HG02840 (cell line): Measurements from ENCODE around the gene MED8.

ENCODE experiments used
- ATAC-seq: cut with Tn5 transposase; IDR thresholded peaks from one replicate; pipeline ENCODE4 v1.9.1; 2021; ENCODE audit warnings: mild to moderate bottlenecking, moderate library complexity, moderate number of reproducible peaks; ENCODE audit not compliant: unreplicated experiment, low FRiP score

MED8 gene

GRCh38 chr1:43389326-43390313 is at the start of gene MED8, which contains the start of gene SZT2:
Gene MED8, minus strand, starts transcription at chr1:43389800. Its CDS starts 36 bp downstream, at chr1:43389764.
Gene SZT2, plus strand, starts transcription at chr1:43389899. Its CDS starts 70 bp downstream, at chr1:43389969.
- peak; percentile 83 for ATAC-seq

- ATAC-seq, result no peak
Measured at GRCh38 chr1:43438953-43439581, 49.5 kb upstream of the MED8 start.

- no peak for ATAC-seq
Measured at GRCh38 chr1:43438576-43438952, 49.0 kb upstream of the MED8 start.

- ATAC-seq, result no peak
Measured at GRCh38 chr1:43438006-43438405, 48.4 kb upstream of the MED8 start.

- ATAC-seq, result no peak
Measured at GRCh38 chr1:43437031-43437973, 47.7 kb upstream of the MED8 start.

GRCh38 chr1:43436371-43436770 is 46.8 kb upstream of the MED8 start:
- ATAC-seq, result no peak

- ATAC-seq, result no peak
Measured at GRCh38 chr1:43435146-43436145, 45.8 kb upstream of the MED8 start.

GRCh38 chr1:43434256-43434655 is 44.7 kb upstream of the MED8 start:
- no peak for ATAC-seq

- ATAC-seq, result no peak
Measured at GRCh38 chr1:43432907-43433306, 43.3 kb upstream of the MED8 start.

GRCh38 chr1:43432171-43432860 is 42.7 kb upstream of the MED8 start:
- no peak for ATAC-seq

- no peak for ATAC-seq
Measured at GRCh38 chr1:43431676-43432075, 42.1 kb upstream of the MED8 start.

- no peak for ATAC-seq
Measured at GRCh38 chr1:43430831-43431230, 41.2 kb upstream of the MED8 start.

- no peak for ATAC-seq
Measured at GRCh38 chr1:43427941-43428340, 38.3 kb upstream of the MED8 start.

- ATAC-seq, result no peak
Measured at GRCh38 chr1:43427524-43427923, 37.9 kb upstream of the MED8 start.

- ATAC-seq, result no peak
Measured at GRCh38 chr1:43426221-43426620, 36.6 kb upstream of the MED8 start.

- no peak for ATAC-seq
Measured at GRCh38 chr1:43425045-43425444, 35.4 kb upstream of the MED8 start.

GRCh38 chr1:43423672-43424550 is 34.3 kb upstream of the MED8 start:
- ATAC-seq, result no peak
